DMS153 treated with DMSO at 0.1 percent for 48 hours (cell line): Measurements from ENCODE around the gene BACH2.
"Not testable (repeated sequence)": the region's sequence is repeated elsewhere in the genome, so short reads cannot be mapped to it uniquely, and the experiment has no call there.

Experiments used
- DNase-seq: peaks from one replicate; lab custom pipeline; 2025; ENCODE audit not compliant: unreplicated experiment; lab: John Stamatoyannopoulos, UW

Gene BACH2

GRCh38 chr6:90131614-90132423 lies 164.8 kb downstream of the BACH2 start:
- DNase-seq: no peak

GRCh38 chr6:90131125-90131524 lies 165.5 kb downstream of the BACH2 start:
- no peak for DNase-seq

- not testable (repeated sequence) for DNase-seq
Observed at GRCh38 chr6:90128687-90129086, 168.0 kb downstream of the BACH2 start.

GRCh38 chr6:90127595-90127994 lies 169.0 kb downstream of the BACH2 start:
- DNase-seq: no peak

GRCh38 chr6:90126839-90127238 lies 169.8 kb downstream of the BACH2 start:
- DNase-seq: no peak

- peak; percentile 64 for DNase-seq
Observed at GRCh38 chr6:90126181-90126580, 170.5 kb downstream of the BACH2 start.

GRCh38 chr6:90124874-90125510 lies 171.7 kb downstream of the BACH2 start:
- DNase-seq: no peak

GRCh38 chr6:90123831-90124230 lies 172.8 kb downstream of the BACH2 start:
- no peak for DNase-seq

GRCh38 chr6:90121982-90122381 lies 174.7 kb downstream of the BACH2 start:
- DNase-seq: no peak

GRCh38 chr6:90120327-90120726 lies 176.3 kb downstream of the BACH2 start:
- DNase-seq: no peak

GRCh38 chr6:90119618-90120017 lies 177.0 kb downstream of the BACH2 start:
- DNase-seq: no peak

GRCh38 chr6:90118581-90118980 lies 178.1 kb downstream of the BACH2 start:
- DNase-seq: no peak

GRCh38 chr6:90118069-90118468 lies 178.6 kb downstream of the BACH2 start:
- DNase-seq: no peak

- DNase-seq: not testable (repeated sequence)
Observed at GRCh38 chr6:90116126-90116525, 180.5 kb downstream of the BACH2 start.

- no peak for DNase-seq
Observed at GRCh38 chr6:90113389-90113788, 183.3 kb downstream of the BACH2 start.

- DNase-seq: no peak
Observed at GRCh38 chr6:90111387-90111786, 185.3 kb downstream of the BACH2 start.

- DNase-seq: no peak
Observed at GRCh38 chr6:90110971-90111370, 185.7 kb downstream of the BACH2 start.

- DNase-seq: no peak
Observed at GRCh38 chr6:90109141-90109540, 187.5 kb downstream of the BACH2 start.

GRCh38 chr6:90107771-90108282 lies 188.8 kb downstream of the BACH2 start:
- no peak for DNase-seq

GRCh38 chr6:90107371-90107770 lies 189.3 kb downstream of the BACH2 start:
- DNase-seq: no peak

GRCh38 chr6:90106449-90106848 lies 190.2 kb downstream of the BACH2 start:
- DNase-seq: no peak

- DNase-seq: no peak
Observed at GRCh38 chr6:90105506-90106170, 191.0 kb downstream of the BACH2 start.
